Skin of body (tissue), 2 donors: ENCODE data around the gene TTC23L. TPM values are rescaled to one million over a fixed set of nuclear protein-coding genes. Genes with fewer than 3 reads are reported as not detected.
"Not testable (repeated sequence)": the region's sequence is repeated elsewhere in the genome, so short reads cannot be mapped to it uniquely, and the experiment has no call there.

Experiments used
- DNase-seq: peaks from one replicate; lab custom pipeline; 2025; lab: John Stamatoyannopoulos, UW
- total RNA-seq: library from RNA; depleted of rRNA; stranded (reverse); fragments of >200 nt; gene quantifications from one replicate; pipeline ENCODE4 v1.2.3, GENCODE V29; 2014

Gene TTC23L
- total RNA-seq, result 0.79 TPM

GRCh38 chr5:34838785-34839714 lies at the start of gene TTC23L:
TSS of gene TTC23L (plus strand) at chr5:34839164. CDS start at chr5:34840672, 1,508 bp downstream.
- peak; percentile 71 for DNase-seq

GRCh38 chr5:34789639-34790038 lies 49.3 kb upstream of the TTC23L start:
- DNase-seq, result no peak

GRCh38 chr5:34790069-34790468 lies 48.9 kb upstream of the TTC23L start:
- no peak for DNase-seq

- no peak for DNase-seq
Observed at GRCh38 chr5:34791761-34792244, 47.2 kb upstream of the TTC23L start.

GRCh38 chr5:34802834-34803563 lies 36.0 kb upstream of the TTC23L start:
- DNase-seq, result no peak

- peak; percentile 87 for DNase-seq
Observed at GRCh38 chr5:34803974-34804732, 34.8 kb upstream of the TTC23L start.

- DNase-seq, result peak; percentile 44
Observed at GRCh38 chr5:34804913-34805312, 34.1 kb upstream of the TTC23L start.

GRCh38 chr5:34806532-34806931 lies 32.4 kb upstream of the TTC23L start:
- no peak for DNase-seq

- no peak for DNase-seq
Observed at GRCh38 chr5:34811706-34812105, 27.3 kb upstream of the TTC23L start.

- DNase-seq, result no peak
Observed at GRCh38 chr5:34813509-34813908, 25.5 kb upstream of the TTC23L start.

- DNase-seq, result no peak
Observed at GRCh38 chr5:34817558-34818351, 21.2 kb upstream of the TTC23L start.

GRCh38 chr5:34818717-34819116 lies 20.2 kb upstream of the TTC23L start:
- DNase-seq, result no peak

GRCh38 chr5:34820593-34820992 lies 18.4 kb upstream of the TTC23L start:
- no peak for DNase-seq

- DNase-seq, result no peak
Observed at GRCh38 chr5:34822956-34823715, 15.8 kb upstream of the TTC23L start.

- no peak for DNase-seq
Observed at GRCh38 chr5:34826347-34826746, 12.6 kb upstream of the TTC23L start.

- DNase-seq, result no peak
Observed at GRCh38 chr5:34827588-34828506, 11.1 kb upstream of the TTC23L start.

- DNase-seq, result not testable (repeated sequence)
Observed at GRCh38 chr5:34830827-34831226, 8.1 kb upstream of the TTC23L start.

- no peak for DNase-seq
Observed at GRCh38 chr5:34831303-34831702, 7.7 kb upstream of the TTC23L start.

- no peak for DNase-seq
Observed at GRCh38 chr5:34832568-34832967, 6.4 kb upstream of the TTC23L start.
